H9 (cell line): ENCODE measurements around the gene VILL. TPM values are rescaled to one million over a fixed set of nuclear protein-coding genes. Genes with fewer than 3 reads are reported as not detected.

ENCODE experiments used
- DNase-seq: peaks from one replicate; pipeline ENCODE4 v3.0.0-alpha.2; 2017
- H2AFZ ChIP-seq: one replicate; pipeline ENCODE4 v1.6.1; 2013; ENCODE audit warnings: mild to moderate bottlenecking, low read length, control low read depth, moderate library complexity
- H2AK5ac ChIP-seq: 2 replicates; pipeline ENCODE4 v1.6.1; 2013; ENCODE audit warnings: low read length, control low read depth, mixed read lengths; ENCODE audit not compliant: insufficient read length
- H2BK120ac ChIP-seq: one replicate; pipeline ENCODE4 v1.6.1; 2013; ENCODE audit warnings: low read depth, mild to moderate bottlenecking, low read length, control low read depth, inconsistent platforms; ENCODE audit not compliant: poor library complexity, severe bottlenecking
- H2BK12ac ChIP-seq: 2 replicates; pipeline ENCODE4 v1.6.1; 2013; ENCODE audit warnings: low read length, control low read depth, mixed read lengths, low read depth; ENCODE audit not compliant: insufficient read length
- H2BK15ac ChIP-seq: 2 replicates; pipeline ENCODE4 v1.6.1; 2013; ENCODE audit warnings: low read depth, low read length, control low read depth
- H2BK20ac ChIP-seq: one replicate; pipeline ENCODE4 v1.6.1; 2013; ENCODE audit warnings: low read depth, mild to moderate bottlenecking, low read length, control low read depth, inconsistent platforms; ENCODE audit not compliant: poor library complexity, severe bottlenecking
- H2BK5ac ChIP-seq: 2 replicates; pipeline ENCODE4 v1.6.1; 2013; ENCODE audit warnings: low read length, control low read depth, mixed read lengths; ENCODE audit not compliant: insufficient read length
- H3K14ac ChIP-seq: 2 replicates; pipeline ENCODE4 v1.6.1; 2013; ENCODE audit warnings: low read length, control low read depth; ENCODE audit not compliant: insufficient read depth
- H3K18ac ChIP-seq: 2 replicates; pipeline ENCODE4 v1.6.1; 2013; ENCODE audit warnings: low read depth, mild to moderate bottlenecking, mixed read lengths, low read length, control low read depth; ENCODE audit not compliant: insufficient read length
- H3K23ac ChIP-seq: 2 replicates; pipeline ENCODE4 v1.6.1; 2013; ENCODE audit warnings: low read length, control low read depth, mixed read lengths, low read depth; ENCODE audit not compliant: insufficient read length
- H3K23me2 ChIP-seq: 2 replicates; pipeline ENCODE4 v1.6.1; 2013; ENCODE audit warnings: low read depth, mild to moderate bottlenecking, mixed read lengths, low read length, control low read depth; ENCODE audit not compliant: insufficient read length, poor library complexity, severe bottlenecking
- H3K27ac ChIP-seq: 2 replicates; pipeline ENCODE4 v1.5.1; 2013; ENCODE audit warnings: low read length, control low read depth, mixed read lengths, low read depth; ENCODE audit not compliant: insufficient read length
- H3K27me3 ChIP-seq: 2 replicates; pipeline ENCODE4 v1.6.1; 2013; ENCODE audit warnings: low read length, control low read depth, inconsistent platforms; ENCODE audit not compliant: insufficient read depth
- H3K4ac ChIP-seq: 2 replicates; pipeline ENCODE4 v1.6.1; 2013; ENCODE audit warnings: low read depth, mild to moderate bottlenecking, control low read depth, inconsistent platforms, low read length, moderate library complexity
- H3K4me1 ChIP-seq: 2 replicates; pipeline ENCODE4 v1.6.1; 2013; ENCODE audit warnings: low read length, control low read depth, inconsistent platforms; ENCODE audit not compliant: insufficient read depth
- H3K4me2 ChIP-seq: 2 replicates; pipeline ENCODE4 v1.6.1; 2013; ENCODE audit warnings: low read length, control low read depth, mixed read lengths; ENCODE audit not compliant: insufficient read length, insufficient read depth
- H3K56ac ChIP-seq: 2 replicates; pipeline ENCODE4 v1.6.1; 2013; ENCODE audit warnings: low read depth, mild to moderate bottlenecking, mixed read lengths, low read length, control low read depth; ENCODE audit not compliant: insufficient read length
- H3K79me1 ChIP-seq: 2 replicates; pipeline ENCODE4 v1.6.1; 2013; ENCODE audit warnings: low read depth, mild to moderate bottlenecking, moderate library complexity, low read length, control low read depth, inconsistent platforms; ENCODE audit not compliant: insufficient read depth, poor library complexity, severe bottlenecking
- H3K79me2 ChIP-seq: 2 replicates; pipeline ENCODE4 v1.6.1; 2013; ENCODE audit warnings: low read length, control low read depth, inconsistent platforms; ENCODE audit not compliant: insufficient read depth
- H3K9ac ChIP-seq: 2 replicates; pipeline ENCODE4 v1.6.1; 2013; ENCODE audit warnings: low read length, control low read depth, mixed read lengths; ENCODE audit not compliant: insufficient read length; ENCODE audit errors: extremely low read depth
- H3K9me3 ChIP-seq: one replicate; pipeline ENCODE4 v1.6.1; 2013; ENCODE audit warnings: low read depth, low read length, inconsistent platforms; ENCODE audit not compliant: control insufficient read depth
- H3T11ph ChIP-seq: one replicate; pipeline ENCODE4 v1.6.1; 2013; ENCODE audit warnings: mild to moderate bottlenecking, low read length, control low read depth, inconsistent platforms
- H4K20me1 ChIP-seq: one replicate; pipeline ENCODE4 v1.6.1; 2013; ENCODE audit not compliant: control insufficient read depth, insufficient read length, insufficient read depth
- H4K5ac ChIP-seq: 2 replicates; pipeline ENCODE4 v1.6.1; 2013; ENCODE audit warnings: low read depth, mild to moderate bottlenecking, mixed read lengths, low read length, control low read depth; ENCODE audit not compliant: insufficient read length
- H4K8ac ChIP-seq: replicated peaks from 2 replicates; pipeline ENCODE4 v1.6.1; 2013; ENCODE audit warnings: low read length, control low read depth, mixed read lengths, low read depth; ENCODE audit not compliant: insufficient read length
- H4K91ac ChIP-seq: 2 replicates; pipeline ENCODE4 v1.6.1; 2013; ENCODE audit warnings: low read depth, mild to moderate bottlenecking, moderate library complexity, mixed read lengths, low read length, control low read depth; ENCODE audit not compliant: insufficient read length
- H3K27ac Mint-ChIP-seq, 3 experiments: 2 replicates in 2 of 3; 3 replicates in 1 of 3; pipeline ENCODE4 v1.8.0; 2020 to 2021; ENCODE audit warnings: mixed read lengths in 3 of 3, mild to moderate bottlenecking in 1 of 3, moderate library complexity in 1 of 3
- H3K27me3 Mint-ChIP-seq: 2 replicates; pipeline ENCODE4 v1.8.0; 2021; ENCODE audit warnings: low read depth, mild to moderate bottlenecking, moderate library complexity, mixed read lengths
- H3K36me3 Mint-ChIP-seq, 3 experiments: 2 replicates in 2 of 3; 3 replicates in 1 of 3; pipeline ENCODE4 v1.8.0; 2020 to 2021; ENCODE audit warnings: low read depth in 3 of 3, mixed read lengths in 3 of 3; ENCODE audit not compliant: insufficient read depth in 1 of 3
- H3K4me1 Mint-ChIP-seq, 2 experiments: 2 replicates each; pipeline ENCODE4 v1.8.0; 2020; ENCODE audit warnings: mixed read lengths in 2 of 2
- H3K4me3 Mint-ChIP-seq, 2 experiments: 2 replicates in 1 of 2; 3 replicates in 1 of 2; pipeline ENCODE4 v1.8.0; 2020 to 2021; ENCODE audit warnings: mild to moderate bottlenecking in 2 of 2, mixed read lengths in 2 of 2, moderate library complexity in 1 of 2
- H3K9me3 Mint-ChIP-seq, 2 experiments: 2 replicates in 1 of 2; 3 replicates in 1 of 2; pipeline ENCODE4 v1.8.0; 2020; ENCODE audit warnings: mild to moderate bottlenecking in 2 of 2, mixed read lengths in 2 of 2, moderate library complexity in 1 of 2
- WGBS: extraction: QIAGEN DNeasy Blood & Tissue Kit; methylation state at CpG from one replicate; pipeline ENCODE4 v1.1.7; 2013; ENCODE audit warnings: missing lambda C conversion rate, low lambda C conversion rate, mixed read lengths; ENCODE audit not compliant: insufficient read length; ENCODE audit errors: extremely low coverage; 5-methylcytosine and 5-hydroxymethylcytosine counted together
- total RNA-seq: library from RNA; stranded (reverse); gene quantifications from 2 replicates; pipeline ENCODE4 v1.2.1, GENCODE V29; 2021
- TF ChIP-seq, protein P1 (sequence below): fragments of 200-600 bp; sonication (generic); conservative IDR thresholded peaks from 3 replicates; pipeline ENCODE4 v1.8.0; 2021; ENCODE audit warnings: antibody characterized with exemption, mild to moderate bottlenecking

VILL gene
- total RNA-seq, 1 experiment from 2014 or later = 3.2 TPM

DNA sequence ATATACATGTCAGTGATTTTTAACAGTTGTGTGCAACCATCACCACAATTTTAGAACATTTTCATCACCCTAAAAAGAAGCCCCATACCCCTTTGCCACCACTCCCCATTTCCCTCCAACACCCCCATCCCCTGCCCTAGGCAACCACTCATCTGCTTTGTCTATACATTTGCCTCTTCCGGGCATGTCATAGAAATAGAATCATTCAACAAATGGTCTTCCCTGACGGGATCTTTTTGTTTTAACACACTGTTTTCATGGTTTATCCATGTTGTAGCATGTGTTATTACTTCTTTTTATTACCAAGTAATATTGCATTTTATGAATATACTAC is 4.0 kb downstream of the VILL start:
- Histone ChIP-seq H3K14ac (no peak overlapping the region), H3K79me1 (no peaks in the 10 kb centered on the region), H2BK15ac (no peak overlapping the region), H3K4ac (no peak overlapping the region), H4K91ac (no peak overlapping the region), H3K4me2 (peak overlapping the region; percentile 38), H3K56ac (no peak overlapping the region), H3T11ph (no peak overlapping the region), H4K8ac (no peak overlapping the region), H4K20me1 (no peaks in the 10 kb centered on the region), H3K18ac (no peak overlapping the region), H3K4me1 (peaks cover 2% of the 10 kb centered on the region; the same call in 1 of the 2 replicates), H2AFZ (no peak overlapping the region), H3K27me3 (no peaks in the 10 kb centered on the region; the same call in 1 of the 2 replicates), H3K23me2 (no peaks in the 10 kb centered on the region), H2BK20ac (no peak overlapping the region), H3K9ac (no peak overlapping the region), H2AK5ac (no peak overlapping the region), H4K5ac (no peak overlapping the region), H3K9me3 (no peaks in the 10 kb centered on the region), H2BK5ac (no peak overlapping the region), H2BK12ac (no peak overlapping the region), H3K23ac (no peak overlapping the region), H3K79me2 (no peaks in the 10 kb centered on the region), H2BK120ac (no peak overlapping the region), H3K27ac (no peak overlapping the region)
- no peak for DNase-seq
- TF ChIP-seq, protein P1, sequence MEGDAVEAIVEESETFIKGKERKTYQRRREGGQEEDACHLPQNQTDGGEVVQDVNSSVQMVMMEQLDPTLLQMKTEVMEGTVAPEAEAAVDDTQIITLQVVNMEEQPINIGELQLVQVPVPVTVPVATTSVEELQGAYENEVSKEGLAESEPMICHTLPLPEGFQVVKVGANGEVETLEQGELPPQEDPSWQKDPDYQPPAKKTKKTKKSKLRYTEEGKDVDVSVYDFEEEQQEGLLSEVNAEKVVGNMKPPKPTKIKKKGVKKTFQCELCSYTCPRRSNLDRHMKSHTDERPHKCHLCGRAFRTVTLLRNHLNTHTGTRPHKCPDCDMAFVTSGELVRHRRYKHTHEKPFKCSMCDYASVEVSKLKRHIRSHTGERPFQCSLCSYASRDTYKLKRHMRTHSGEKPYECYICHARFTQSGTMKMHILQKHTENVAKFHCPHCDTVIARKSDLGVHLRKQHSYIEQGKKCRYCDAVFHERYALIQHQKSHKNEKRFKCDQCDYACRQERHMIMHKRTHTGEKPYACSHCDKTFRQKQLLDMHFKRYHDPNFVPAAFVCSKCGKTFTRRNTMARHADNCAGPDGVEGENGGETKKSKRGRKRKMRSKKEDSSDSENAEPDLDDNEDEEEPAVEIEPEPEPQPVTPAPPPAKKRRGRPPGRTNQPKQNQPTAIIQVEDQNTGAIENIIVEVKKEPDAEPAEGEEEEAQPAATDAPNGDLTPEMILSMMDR = no peak
- whole genome bisulfite sequencing = no CpG with 5 or more reads among the region's 2 CpGs
- Mint-ChIP-seq H3K27me3 (peaks cover 21% of the 10 kb centered on the region), H3K36me3 (peaks cover 0 to 2% (median 2%) of the 10 kb centered on the region in 3 experiments; a peak in 3 of 7 replicates), H3K4me1 (peaks cover 19 to 50% of the 10 kb centered on the region in 2 experiments), H3K9me3 (no peaks in the 10 kb centered on the region; a peak in 1 of 5 replicates), H3K4me3 (peak overlapping the region; percentile 82 to 86), H3K27ac (no peak overlapping the region; a peak in 1 of 7 replicates)
